ENCODE data around the gene EPHB2. TPM values are rescaled to one million over a fixed set of nuclear protein-coding genes. Genes with fewer than 3 reads are reported as not detected.

The EPHB2 gene
- total and polyA plus RNA-seq, 2 of the 8 experiments (the other 6 are each of a cell fraction or from before 2014, with no cell fraction given): 15.8 to 17.2 TPM

GRCh38 chr1:22801347-22801746 lies 90.7 kb downstream of the EPHB2 start:
- FAIRE-seq (no peak), DNase-seq (ENCODE audit: low read depth in 1 of 2, low spot score in 2 of 2) (no peak)
- Histone ChIP-seq H4K8ac (ENCODE audit: extremely low read depth, insufficient read depth, low read length) (no peak overlapping the region), H4K20me1 (replicated peaks in 1 of 2; ENCODE audit: control insufficient read depth in 1 of 2, insufficient read depth in 2 of 2, low read length in 2 of 2) (no peaks in the 10 kb centered on the region), H3K4me3 (ENCODE audit: extremely low read depth in 1 of 4, insufficient read depth in 2 of 4, low read depth in 3 of 4, low read length in 4 of 4) (no peak overlapping the region), H3K79me1 (ENCODE audit: low read depth, low read length) (no peaks in the 10 kb centered on the region), H3K23me2 (ENCODE audit: low read depth, low read length) (peaks cover 4% of the 10 kb centered on the region; the same call in 1 of the 2 replicates), H2AK5ac (ENCODE audit: low read depth, low read length) (no peak overlapping the region), H3K36me3 (ENCODE audit: control insufficient read depth in 2 of 4, insufficient read depth in 4 of 4, low read length in 3 of 4) (no peaks in the 10 kb centered on the region; a peak in 1 of 8 replicates), H3K4ac (replicated peaks; ENCODE audit: insufficient read length, low read depth, low read length) (peak overlapping the region; percentile 71), H3K4me2 (ENCODE audit: insufficient read depth in 1 of 2, low read depth in 2 of 2, low read length in 2 of 2) (no peak overlapping the region), H3K27me3 (replicated peaks in 1 of 4; ENCODE audit: control insufficient read depth in 3 of 4, extremely low read depth in 1 of 4, insufficient read depth in 3 of 4, low read length in 3 of 4) (no peaks in the 10 kb centered on the region), H3K4me1 (replicated peaks in 1 of 4; ENCODE audit: control insufficient read depth in 3 of 4, insufficient read depth in 4 of 4, low read length in 3 of 4) (peaks cover 9 to 40% (median 19%) of the 10 kb centered on the region in 4 experiments), H3K79me2 (ENCODE audit: control insufficient read depth in 1 of 2, insufficient read depth in 2 of 2, low read length in 2 of 2) (no peaks in the 10 kb centered on the region), H3K14ac (ENCODE audit: insufficient read length) (no peak overlapping the region), H2BK15ac (ENCODE audit: low read length) (no peak overlapping the region), H2BK5ac (ENCODE audit: low read depth, low read length) (no peak overlapping the region), H2BK120ac (replicated peaks; ENCODE audit: low read depth, low read length) (no peak overlapping the region), H3K9me3 (ENCODE audit: insufficient read depth in 2 of 2, low read depth in 1 of 2, low read length in 1 of 2) (no peaks in the 10 kb centered on the region), H4K5ac (ENCODE audit: insufficient read length, low read depth, low read length) (no peak overlapping the region), H2AFZ (ENCODE audit: low read length) (no peak overlapping the region), H3K27ac (ENCODE audit: low read depth, low read length) (no peak overlapping the region), H3K56ac (replicated peaks; ENCODE audit: insufficient read length, low read depth, low read length) (no peak overlapping the region), H3K9ac (replicated peaks in 1 of 4; ENCODE audit: extremely low read depth in 1 of 4, low read depth in 3 of 4, low read length in 3 of 4) (no peak overlapping the region), H4K91ac (replicated peaks; ENCODE audit: insufficient read length, low read length) (no peak overlapping the region), H3K18ac (ENCODE audit: extremely low read depth, low read length) (0 out of 2 replicates have a peak overlapping the region, but pooled peaks have one; percentile 24), H2BK12ac (ENCODE audit: low read depth, low read length) (peak overlapping the region; percentile 6; the same call in 1 of the 2 replicates), H3K23ac (ENCODE audit: insufficient read length) (no peak overlapping the region), H2BK20ac (ENCODE audit: low read length) (0 out of 2 replicates have a peak overlapping the region, but pooled peaks have one; percentile 15)
- CTCF ChIA-PET (ENCODE audit: partially characterized antibody): interaction anchor here (0.6 to 3.9 kb wide), 3 partner anchors 32 to 99 kb away, joined by 3 to 17 read pairs (median 3); no protein-coding TSS in a partner anchor
- POLR2A ChIA-PET (ENCODE audit: partially characterized antibody): no interaction called here
- WGBS, 2 experiments (ENCODE audit: extremely low coverage in 1 of 2, insufficient coverage in 1 of 2, insufficient read length in 1 of 2, insufficient replicate concordance in 2 of 2, low coverage in 1 of 2, low lambda C conversion rate in 2 of 2, missing lambda C conversion rate in 1 of 2): 77% methylated on average over 9 of the region's 9 CpGs; no CpG with 5 or more reads in 1 of the 2 experiments
- TF ChIP-seq SRF (IDR thresholded peaks at IDR 0.05; ENCODE audit: low read depth, low read length): no peak
- no peak for TF ChIP-seq CBX5 (IDR thresholded peaks at IDR 0.05; ENCODE audit: low read depth, low read length)
- no peak for TF ChIP-seq ATF3 (IDR thresholded peaks at IDR 0.05; ENCODE audit: insufficient read depth, low read depth, low read length)
- no peak for TF ChIP-seq KDM4A (IDR thresholded peaks at IDR 0.05; ENCODE audit: low read depth, low read length, severe bottlenecking)
- no peak for TF ChIP-seq USF2 (IDR thresholded peaks at IDR 0.05; ENCODE audit: low read length)
- no peak for TF ChIP-seq CTBP2 (IDR thresholded peaks at IDR 0.05; ENCODE audit: borderline replicate concordance, insufficient read depth, insufficient read length, low read length)
